Measurements from ENCODE around the gene SNX21. TPM values are rescaled to one million over a fixed set of nuclear protein-coding genes. Genes with fewer than 3 reads are reported as not detected.

SNX21 gene
- total and polyA plus RNA-seq, 9 of the 15 experiments (the other 6 are each of a cell fraction or from before 2014, with no cell fraction given) = 0.10 to 1.2 (median 0.42) TPM

DNA sequence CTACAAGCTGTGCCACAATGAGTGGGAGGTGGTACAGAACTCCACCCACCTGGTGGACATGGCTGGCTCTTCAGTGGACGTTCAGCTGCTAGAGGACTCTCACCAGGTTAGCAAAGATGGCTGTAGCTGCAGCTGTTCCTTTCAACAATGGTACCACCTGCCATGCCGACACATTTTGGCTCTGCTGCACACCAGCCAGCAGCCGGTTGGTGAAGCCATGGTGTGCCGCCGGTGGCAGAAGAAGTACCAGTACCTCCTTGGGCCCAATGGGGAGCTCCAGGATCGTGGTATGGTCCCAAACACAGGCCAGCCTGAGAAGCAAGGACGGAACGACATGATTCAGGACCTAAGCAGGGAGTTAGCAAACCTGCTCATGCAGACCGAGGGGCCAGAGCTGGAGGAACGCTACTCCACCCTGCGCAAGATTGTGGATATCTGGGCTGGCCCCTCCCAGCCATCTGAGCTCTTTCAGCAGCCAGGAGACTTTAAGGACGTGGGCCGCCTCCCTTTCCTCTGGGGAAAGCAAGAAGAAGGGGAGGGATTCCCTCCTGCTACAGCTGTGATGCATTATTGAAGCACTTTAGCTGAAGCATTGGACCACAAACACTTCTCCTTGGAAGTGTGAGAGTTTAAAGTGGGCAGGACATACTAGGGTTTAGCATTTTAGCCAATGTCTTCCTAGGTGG lies 44.6 kb downstream of the SNX21 start:
- peaks cover 12% of the 10 kb centered on the region; the same call in 2 of the 3 replicates for H3K36me3 ChIP-seq (ENCODE audit: control insufficient read depth, insufficient read depth, low read length)
- H3K27ac ChIP-seq (ENCODE audit: extremely low read depth, low read depth, low read length) = peak overlapping the region; percentile 18; the same call in 1 of the 3 replicates
- peaks cover 4% of the 10 kb centered on the region for H3K9me1 ChIP-seq (ENCODE audit: control insufficient read depth, insufficient read depth, low read length)
- CTCF ChIA-PET (ENCODE audit: low intra/inter-chr PET ratio) = no interaction called here
- peaks cover 20% of the 10 kb centered on the region for H3K79me2 ChIP-seq (ENCODE audit: control insufficient read depth, insufficient read depth, low read length)
- in situ Hi-C loops (cut with MboI) (no loop called here), intact Hi-C loops (cut with micrococcal nuclease) (no loop called here)
- peak; percentile 50 to 88 (median 62) for DNase-seq (ENCODE audit: extremely low read depth in 1 of 4, low spot score in 3 of 4)
- no peaks in the 10 kb centered on the region for H3K27me3 ChIP-seq (ENCODE audit: control insufficient read depth in 2 of 2, insufficient read depth in 2 of 2, low read length in 2 of 2)
- H3K4me3 ChIP-seq = no peak overlapping the region
- H3K4me2 ChIP-seq (ENCODE audit: insufficient read depth, low read length) = peak overlapping the region; percentile 77
- BruUV-seq (replicated peaks) = no TSS peak
- H3K9me3 ChIP-seq (replicated peaks; ENCODE audit: control insufficient read depth, insufficient read depth, low read depth, low read length) = no peaks in the 10 kb centered on the region
- ATAC-seq = peak; percentile 81
- peak; percentile 83 for FAIRE-seq
- peak overlapping the region in 1 of 2 experiments; percentile 84; a peak in 2 of 4 replicates for H3K9ac ChIP-seq (ENCODE audit: insufficient read depth in 1 of 2, low read depth in 2 of 2, low read length in 2 of 2)
- H4K20me1 ChIP-seq (replicated peaks; ENCODE audit: control insufficient read depth, insufficient read depth, low read length) = no peaks in the 10 kb centered on the region
- WGBS (ENCODE audit: insufficient coverage, low coverage, missing lambda C conversion rate) = 28% methylated on average over 13 of the region's 13 CpGs
- peak overlapping the region; percentile 14 for H2AFZ ChIP-seq (ENCODE audit: low read depth, low read length)
- peaks cover 24% of the 10 kb centered on the region in 2 experiments for H3K4me1 ChIP-seq (replicated peaks in 1 of 2; ENCODE audit: control insufficient read depth in 2 of 2, insufficient read depth in 2 of 2, low read length in 2 of 2)
- POLR2A ChIA-PET = interaction anchor here (0.6 to 1.0 kb wide), 8 partner anchors 10 to 57 kb away, joined by 3 read pairs; no protein-coding TSS in a partner anchor
- TF ChIP-seq SMARCA4 (IDR thresholded peaks at IDR 0.05) = 0 out of 2 replicates have a peak, but pooled peaks have one; percentile 15
- peak; percentile 30; the same call in 1 of the 2 replicates for TF ChIP-seq DPF2 (IDR thresholded peaks at IDR 0.05)
- TF ChIP-seq ATF1 (CRISPR knock-in tag; IDR thresholded peaks at IDR 0.05) = no peak
- peak; percentile 12; the same call in 1 of the 2 replicates for TF ChIP-seq ATF1 (tag; IDR thresholded peaks at IDR 0.05)
- no peak for TF ChIP-seq SUPT5H (IDR thresholded peaks at IDR 0.05)
- TF ChIP-seq ZNF197 (CRISPR knock-in tag; IDR thresholded peaks at IDR 0.05; ENCODE audit: low read depth) = no peak
- peak; percentile 87 to 89 for TF ChIP-seq NRF1 (conservative IDR thresholded peaks at IDR 0.05 in 1 of 2, IDR thresholded peaks at IDR 0.05 in 1 of 2)
- no peak for TF ChIP-seq TAL1 (IDR thresholded peaks at IDR 0.05)
- TF ChIP-seq NR4A1 (CRISPR knock-in tag; IDR thresholded peaks at IDR 0.05) = no peak
- 0 out of 2 replicates have a peak, but pooled peaks have one; percentile 54 for TF ChIP-seq NR4A1 (tag; IDR thresholded peaks at IDR 0.05)
- peak; percentile 49; the same call in 1 of the 2 replicates for TF ChIP-seq ZKSCAN1 (IDR thresholded peaks at IDR 0.05; ENCODE audit: low read depth, low read length)
- TF ChIP-seq TFAM (CRISPR knock-in tag; conservative IDR thresholded peaks at IDR 0.05) = no peak
- peak; percentile 20 for TF ChIP-seq MEIS2 (IDR thresholded peaks at IDR 0.05; ENCODE audit: partially characterized antibody)
- TF ChIP-seq XRCC5 (IDR thresholded peaks at IDR 0.05; ENCODE audit: low read depth, low read length) = peak; percentile 25; the same call in 1 of the 2 replicates
- peak; percentile 13; the same call in 1 of the 2 replicates for TF ChIP-seq RB1 (IDR thresholded peaks at IDR 0.05; ENCODE audit: low read depth)
- peak; percentile 45 for TF ChIP-seq HNRNPLL (IDR thresholded peaks at IDR 0.05; ENCODE audit: low read depth, low read length, poor library complexity, severe bottlenecking)
- 0 out of 4 replicates have a peak, but pooled peaks of 1 of the 2 experiments have one; percentile 29 for TF ChIP-seq MAZ (CRISPR knock-in tag; conservative IDR thresholded peaks at IDR 0.05 in 1 of 2, IDR thresholded peaks at IDR 0.05 in 1 of 2)
- TF ChIP-seq KLF1 (tag; IDR thresholded peaks at IDR 0.05) = peak; percentile 62; the same call in 1 of the 2 replicates
- TF ChIP-seq, protein P1, sequence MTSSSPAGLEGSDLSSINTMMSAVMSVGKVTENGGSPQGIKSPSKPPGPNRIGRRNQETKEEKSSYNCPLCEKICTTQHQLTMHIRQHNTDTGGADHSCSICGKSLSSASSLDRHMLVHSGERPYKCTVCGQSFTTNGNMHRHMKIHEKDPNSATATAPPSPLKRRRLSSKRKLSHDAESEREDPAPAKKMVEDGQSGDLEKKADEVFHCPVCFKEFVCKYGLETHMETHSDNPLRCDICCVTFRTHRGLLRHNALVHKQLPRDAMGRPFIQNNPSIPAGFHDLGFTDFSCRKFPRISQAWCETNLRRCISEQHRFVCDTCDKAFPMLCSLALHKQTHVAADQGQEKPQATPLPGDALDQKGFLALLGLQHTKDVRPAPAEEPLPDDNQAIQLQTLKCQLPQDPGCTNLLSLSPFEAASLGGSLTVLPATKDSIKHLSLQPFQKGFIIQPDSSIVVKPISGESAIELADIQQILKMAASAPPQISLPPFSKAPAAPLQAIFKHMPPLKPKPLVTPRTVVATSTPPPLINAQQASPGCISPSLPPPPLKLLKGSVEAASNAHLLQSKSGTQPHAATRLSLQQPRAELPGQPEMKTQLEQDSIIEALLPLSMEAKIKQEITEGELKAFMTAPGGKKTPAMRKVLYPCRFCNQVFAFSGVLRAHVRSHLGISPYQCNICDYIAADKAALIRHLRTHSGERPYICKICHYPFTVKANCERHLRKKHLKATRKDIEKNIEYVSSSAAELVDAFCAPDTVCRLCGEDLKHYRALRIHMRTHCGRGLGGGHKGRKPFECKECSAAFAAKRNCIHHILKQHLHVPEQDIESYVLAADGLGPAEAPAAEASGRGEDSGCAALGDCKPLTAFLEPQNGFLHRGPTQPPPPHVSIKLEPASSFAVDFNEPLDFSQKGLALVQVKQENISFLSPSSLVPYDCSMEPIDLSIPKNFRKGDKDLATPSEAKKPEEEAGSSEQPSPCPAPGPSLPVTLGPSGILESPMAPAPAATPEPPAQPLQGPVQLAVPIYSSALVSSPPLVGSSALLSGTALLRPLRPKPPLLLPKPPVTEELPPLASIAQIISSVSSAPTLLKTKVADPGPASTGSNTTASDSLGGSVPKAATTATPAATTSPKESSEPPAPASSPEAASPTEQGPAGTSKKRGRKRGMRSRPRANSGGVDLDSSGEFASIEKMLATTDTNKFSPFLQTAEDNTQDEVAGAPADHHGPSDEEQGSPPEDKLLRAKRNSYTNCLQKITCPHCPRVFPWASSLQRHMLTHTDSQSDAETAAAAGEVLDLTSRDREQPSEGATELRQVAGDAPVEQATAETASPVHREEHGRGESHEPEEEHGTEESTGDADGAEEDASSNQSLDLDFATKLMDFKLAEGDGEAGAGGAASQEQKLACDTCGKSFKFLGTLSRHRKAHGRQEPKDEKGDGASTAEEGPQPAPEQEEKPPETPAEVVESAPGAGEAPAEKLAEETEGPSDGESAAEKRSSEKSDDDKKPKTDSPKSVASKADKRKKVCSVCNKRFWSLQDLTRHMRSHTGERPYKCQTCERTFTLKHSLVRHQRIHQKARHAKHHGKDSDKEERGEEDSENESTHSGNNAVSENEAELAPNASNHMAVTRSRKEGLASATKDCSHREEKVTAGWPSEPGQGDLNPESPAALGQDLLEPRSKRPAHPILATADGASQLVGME (CRISPR knock-in tag; IDR thresholded peaks at IDR 0.05) = 0 out of 2 replicates have a peak, but pooled peaks have one; percentile 30
